Measurements from ENCODE around the gene UGT3A2.

GRCh38 chr5:36027711-36028110 is 39.0 kb downstream of the UGT3A2 start:
- TF ChIP-seq GATA2 (IDR thresholded peaks at IDR 0.05; ENCODE audit: low read depth, low read length): no peak
- TF ChIP-seq GATA3 (IDR thresholded peaks at IDR 0.05; ENCODE audit: low read depth, low read length): no peak

Data from SH-SY5Y (cell line).